H9 (cell line): Measurements from ENCODE around the gene DSCAM. TPM values are rescaled to one million over a fixed set of nuclear protein-coding genes. Genes with fewer than 3 reads are reported as not detected.

Experiments used
- DNase-seq: peaks from one replicate; pipeline ENCODE4 v3.0.0-alpha.2; 2017
- H2AFZ ChIP-seq: one replicate; pipeline ENCODE4 v1.6.1; 2013; ENCODE audit warnings: mild to moderate bottlenecking, low read length, control low read depth, moderate library complexity
- H2AK5ac ChIP-seq: 2 replicates; pipeline ENCODE4 v1.6.1; 2013; ENCODE audit warnings: low read length, control low read depth, mixed read lengths; ENCODE audit not compliant: insufficient read length
- H2BK120ac ChIP-seq: one replicate; pipeline ENCODE4 v1.6.1; 2013; ENCODE audit warnings: low read depth, mild to moderate bottlenecking, low read length, control low read depth, inconsistent platforms; ENCODE audit not compliant: poor library complexity, severe bottlenecking
- H2BK12ac ChIP-seq: 2 replicates; pipeline ENCODE4 v1.6.1; 2013; ENCODE audit warnings: low read length, control low read depth, mixed read lengths, low read depth; ENCODE audit not compliant: insufficient read length
- H2BK15ac ChIP-seq: 2 replicates; pipeline ENCODE4 v1.6.1; 2013; ENCODE audit warnings: low read depth, low read length, control low read depth
- H2BK20ac ChIP-seq: one replicate; pipeline ENCODE4 v1.6.1; 2013; ENCODE audit warnings: low read depth, mild to moderate bottlenecking, low read length, control low read depth, inconsistent platforms; ENCODE audit not compliant: poor library complexity, severe bottlenecking
- H2BK5ac ChIP-seq: 2 replicates; pipeline ENCODE4 v1.6.1; 2013; ENCODE audit warnings: low read length, control low read depth, mixed read lengths; ENCODE audit not compliant: insufficient read length
- H3K14ac ChIP-seq: 2 replicates; pipeline ENCODE4 v1.6.1; 2013; ENCODE audit warnings: low read length, control low read depth; ENCODE audit not compliant: insufficient read depth
- H3K18ac ChIP-seq: 2 replicates; pipeline ENCODE4 v1.6.1; 2013; ENCODE audit warnings: low read depth, mild to moderate bottlenecking, mixed read lengths, low read length, control low read depth; ENCODE audit not compliant: insufficient read length
- H3K23ac ChIP-seq: 2 replicates; pipeline ENCODE4 v1.6.1; 2013; ENCODE audit warnings: low read length, control low read depth, mixed read lengths, low read depth; ENCODE audit not compliant: insufficient read length
- H3K23me2 ChIP-seq: 2 replicates; pipeline ENCODE4 v1.6.1; 2013; ENCODE audit warnings: low read depth, mild to moderate bottlenecking, mixed read lengths, low read length, control low read depth; ENCODE audit not compliant: insufficient read length, poor library complexity, severe bottlenecking
- H3K27ac ChIP-seq: 2 replicates; pipeline ENCODE4 v1.5.1; 2013; ENCODE audit warnings: low read length, control low read depth, mixed read lengths, low read depth; ENCODE audit not compliant: insufficient read length
- H3K27me3 ChIP-seq: 2 replicates; pipeline ENCODE4 v1.6.1; 2013; ENCODE audit warnings: low read length, control low read depth, inconsistent platforms; ENCODE audit not compliant: insufficient read depth
- H3K4ac ChIP-seq: 2 replicates; pipeline ENCODE4 v1.6.1; 2013; ENCODE audit warnings: low read depth, mild to moderate bottlenecking, control low read depth, inconsistent platforms, low read length, moderate library complexity
- H3K4me1 ChIP-seq: 2 replicates; pipeline ENCODE4 v1.6.1; 2013; ENCODE audit warnings: low read length, control low read depth, inconsistent platforms; ENCODE audit not compliant: insufficient read depth
- H3K4me2 ChIP-seq: 2 replicates; pipeline ENCODE4 v1.6.1; 2013; ENCODE audit warnings: low read length, control low read depth, mixed read lengths; ENCODE audit not compliant: insufficient read length, insufficient read depth
- H3K56ac ChIP-seq: 2 replicates; pipeline ENCODE4 v1.6.1; 2013; ENCODE audit warnings: low read depth, mild to moderate bottlenecking, mixed read lengths, low read length, control low read depth; ENCODE audit not compliant: insufficient read length
- H3K79me1 ChIP-seq: 2 replicates; pipeline ENCODE4 v1.6.1; 2013; ENCODE audit warnings: low read depth, mild to moderate bottlenecking, moderate library complexity, low read length, control low read depth, inconsistent platforms; ENCODE audit not compliant: insufficient read depth, poor library complexity, severe bottlenecking
- H3K79me2 ChIP-seq: 2 replicates; pipeline ENCODE4 v1.6.1; 2013; ENCODE audit warnings: low read length, control low read depth, inconsistent platforms; ENCODE audit not compliant: insufficient read depth
- H3K9ac ChIP-seq: 2 replicates; pipeline ENCODE4 v1.6.1; 2013; ENCODE audit warnings: low read length, control low read depth, mixed read lengths; ENCODE audit not compliant: insufficient read length; ENCODE audit errors: extremely low read depth
- H3K9me3 ChIP-seq: one replicate; pipeline ENCODE4 v1.6.1; 2013; ENCODE audit warnings: low read depth, low read length, inconsistent platforms; ENCODE audit not compliant: control insufficient read depth
- H3T11ph ChIP-seq: one replicate; pipeline ENCODE4 v1.6.1; 2013; ENCODE audit warnings: mild to moderate bottlenecking, low read length, control low read depth, inconsistent platforms
- H4K20me1 ChIP-seq: one replicate; pipeline ENCODE4 v1.6.1; 2013; ENCODE audit not compliant: control insufficient read depth, insufficient read length, insufficient read depth
- H4K5ac ChIP-seq: 2 replicates; pipeline ENCODE4 v1.6.1; 2013; ENCODE audit warnings: low read depth, mild to moderate bottlenecking, mixed read lengths, low read length, control low read depth; ENCODE audit not compliant: insufficient read length
- H4K8ac ChIP-seq: replicated peaks from 2 replicates; pipeline ENCODE4 v1.6.1; 2013; ENCODE audit warnings: low read length, control low read depth, mixed read lengths, low read depth; ENCODE audit not compliant: insufficient read length
- H4K91ac ChIP-seq: 2 replicates; pipeline ENCODE4 v1.6.1; 2013; ENCODE audit warnings: low read depth, mild to moderate bottlenecking, moderate library complexity, mixed read lengths, low read length, control low read depth; ENCODE audit not compliant: insufficient read length
- H3K27ac Mint-ChIP-seq, 3 experiments: 2 replicates in 2 of 3; 3 replicates in 1 of 3; pipeline ENCODE4 v1.8.0; 2020 to 2021; ENCODE audit warnings: mixed read lengths in 3 of 3, mild to moderate bottlenecking in 1 of 3, moderate library complexity in 1 of 3
- H3K27me3 Mint-ChIP-seq: 2 replicates; pipeline ENCODE4 v1.8.0; 2021; ENCODE audit warnings: low read depth, mild to moderate bottlenecking, moderate library complexity, mixed read lengths
- H3K36me3 Mint-ChIP-seq, 3 experiments: 2 replicates in 2 of 3; 3 replicates in 1 of 3; pipeline ENCODE4 v1.8.0; 2020 to 2021; ENCODE audit warnings: low read depth in 3 of 3, mixed read lengths in 3 of 3; ENCODE audit not compliant: insufficient read depth in 1 of 3
- H3K4me1 Mint-ChIP-seq, 2 experiments: 2 replicates each; pipeline ENCODE4 v1.8.0; 2020; ENCODE audit warnings: mixed read lengths in 2 of 2
- H3K4me3 Mint-ChIP-seq, 2 experiments: 2 replicates in 1 of 2; 3 replicates in 1 of 2; pipeline ENCODE4 v1.8.0; 2020 to 2021; ENCODE audit warnings: mild to moderate bottlenecking in 2 of 2, mixed read lengths in 2 of 2, moderate library complexity in 1 of 2
- H3K9me3 Mint-ChIP-seq, 2 experiments: 2 replicates in 1 of 2; 3 replicates in 1 of 2; pipeline ENCODE4 v1.8.0; 2020; ENCODE audit warnings: mild to moderate bottlenecking in 2 of 2, mixed read lengths in 2 of 2, moderate library complexity in 1 of 2
- CTCF ChIP-seq: fragments of 200-600 bp; sonication (generic); conservative IDR thresholded peaks from 3 replicates; pipeline ENCODE4 v1.8.0; 2021; ENCODE audit warnings: antibody characterized with exemption, mild to moderate bottlenecking
- WGBS: extraction: QIAGEN DNeasy Blood & Tissue Kit; methylation state at CpG from one replicate; pipeline ENCODE4 v1.1.7; 2013; ENCODE audit warnings: missing lambda C conversion rate, low lambda C conversion rate, mixed read lengths; ENCODE audit not compliant: insufficient read length; ENCODE audit errors: extremely low coverage; 5-methylcytosine and 5-hydroxymethylcytosine counted together
- total RNA-seq: library from RNA; stranded (reverse); gene quantifications from 2 replicates; pipeline ENCODE4 v1.2.1, GENCODE V29; 2021

DSCAM gene
- total RNA-seq, 1 experiment from 2014 or later = 0.17 TPM

- H3K4me1 ChIP-seq = 0 out of 2 replicates have a peak, but pooled peaks cover 2% of the 10 kb centered on the region
- H2BK120ac ChIP-seq = no peak overlapping the region
- no peak overlapping the region for H2BK20ac ChIP-seq
- H3K27ac ChIP-seq = no peak overlapping the region
- no peaks in the 10 kb centered on the region; the same call in 1 of the 2 replicates for H3K27me3 Mint-ChIP-seq
- H3K23me2 ChIP-seq = no peaks in the 10 kb centered on the region
- no peaks in the 10 kb centered on the region for H3K9me3 ChIP-seq
- H3K9me3 Mint-ChIP-seq = no peaks in the 10 kb centered on the region
- no peak overlapping the region for H3K4me3 Mint-ChIP-seq
- no peak overlapping the region for H2BK5ac ChIP-seq
- no peak overlapping the region for H3K14ac ChIP-seq
- H2AK5ac ChIP-seq = no peak overlapping the region
- H3K36me3 Mint-ChIP-seq = no peaks in the 10 kb centered on the region; a peak in 1 of 7 replicates
- no peak for DNase-seq
- no peak overlapping the region for H3K9ac ChIP-seq
- H2AFZ ChIP-seq = no peak overlapping the region
- H3K23ac ChIP-seq = no peak overlapping the region
- H4K20me1 ChIP-seq = no peaks in the 10 kb centered on the region
- H3K4ac ChIP-seq = no peak overlapping the region
- no peaks in the 10 kb centered on the region for H3K79me2 ChIP-seq
- H3K4me1 Mint-ChIP-seq = peaks cover 5% of the 10 kb centered on the region in 2 experiments
- no peak overlapping the region for H3K56ac ChIP-seq
- no peak overlapping the region for H3K4me2 ChIP-seq
- WGBS = no CpG with 5 or more reads among the region's 8 CpGs
- no peak for TF ChIP-seq CTCF
- H3K18ac ChIP-seq = no peak overlapping the region
- no peak overlapping the region for H4K5ac ChIP-seq
- H4K8ac ChIP-seq = no peak overlapping the region
- H2BK15ac ChIP-seq = no peak overlapping the region
- H3K27me3 ChIP-seq = no peaks in the 10 kb centered on the region
- H3T11ph ChIP-seq = no peak overlapping the region
- no peaks in the 10 kb centered on the region for H3K79me1 ChIP-seq
- no peak overlapping the region for H2BK12ac ChIP-seq
- no peak overlapping the region for H3K27ac Mint-ChIP-seq
- H4K91ac ChIP-seq = no peak overlapping the region
Measured at GRCh38 chr21:40729761-40730425, 117.1 kb downstream of the DSCAM start.
